GM06990 (cell line): ENCODE measurements around the gene PEX6.

ENCODE experiments used
- DNase-seq: peaks from one replicate; pipeline ENCODE4 v3.0.0-alpha.2; 2011; ENCODE audit not compliant: insufficient read length; ENCODE audit errors: extremely low read depth
- H3K27me3 ChIP-seq: replicated peaks from 2 replicates; pipeline ENCODE4 v1.6.0; 2011; ENCODE audit warnings: low read length; ENCODE audit not compliant: control insufficient read depth, insufficient read depth
- H3K36me3 ChIP-seq: 2 replicates; pipeline ENCODE4 v1.5.1; 2011; ENCODE audit warnings: low read length; ENCODE audit not compliant: control insufficient read depth, insufficient read depth
- H3K4me3 ChIP-seq: replicated peaks from 2 replicates; pipeline ENCODE4 v1.5.1; 2011; ENCODE audit warnings: low read depth, mild to moderate bottlenecking, control low read depth, low read length
- CTCF ChIP-seq: IDR thresholded peaks from 2 replicates; pipeline ENCODE4 v1.5.1; 2011; ENCODE audit warnings: low read length, control low read depth, mild to moderate bottlenecking, inconsistent platforms; ENCODE audit not compliant: insufficient read depth, poor library complexity, severe bottlenecking

The PEX6 gene

GRCh38 chr6:42936398-42936797 lies 42.6 kb downstream of the PEX6 start:
- Histone ChIP-seq H3K36me3 (peaks cover 49% of the 10 kb centered on the region), H3K27me3 (no peaks in the 10 kb centered on the region), H3K4me3 (no peak overlapping the region)
- no peak for DNase-seq
- no peak for TF ChIP-seq CTCF

DNA sequence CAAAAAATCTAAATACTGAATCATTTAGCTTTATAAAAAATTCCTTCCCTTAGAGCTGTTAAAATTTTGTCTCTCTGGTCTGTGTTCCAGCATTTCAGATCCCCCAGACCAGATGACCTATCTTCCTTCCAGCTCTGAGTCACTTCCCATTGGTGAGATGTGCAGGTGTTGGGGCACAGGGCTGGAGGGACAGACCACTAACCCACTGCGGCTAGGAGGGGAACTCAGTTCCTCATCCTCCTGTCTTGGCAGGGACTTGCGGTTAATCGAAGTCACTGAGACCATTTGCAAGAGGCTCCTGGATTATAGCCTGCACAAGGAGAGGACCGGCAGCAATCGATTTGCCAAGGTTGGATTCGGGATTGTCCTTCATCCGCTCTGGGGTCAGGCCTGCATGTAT lies 43.7 kb downstream of the PEX6 start:
- H3K4me3 ChIP-seq = no peak overlapping the region
- DNase-seq = no peak
- H3K27me3 ChIP-seq = no peaks in the 10 kb centered on the region
- no peak for TF ChIP-seq CTCF
- peaks cover 44% of the 10 kb centered on the region for H3K36me3 ChIP-seq

DNA sequence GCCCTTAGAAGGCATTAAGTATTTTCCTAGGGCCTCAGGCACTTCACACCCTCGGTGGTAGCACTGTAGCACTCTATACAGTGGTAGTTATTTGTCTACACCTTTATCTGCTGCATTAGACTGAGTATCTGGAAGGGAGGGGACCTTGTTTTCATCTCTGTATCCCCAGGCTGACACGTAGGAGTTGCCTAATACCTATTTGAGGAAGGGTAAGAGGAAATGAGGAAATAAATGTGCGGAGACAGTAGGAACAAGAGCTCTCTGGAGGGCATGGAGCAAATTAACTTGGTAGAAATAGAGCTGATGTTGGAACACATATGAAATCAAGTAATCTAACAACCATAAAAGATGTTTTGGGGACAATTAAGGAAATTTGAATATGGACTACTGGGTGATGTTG lies 45.8 kb downstream of the PEX6 start:
- H3K27me3 ChIP-seq = no peaks in the 10 kb centered on the region
- peak overlapping the region; percentile 92 for H3K4me3 ChIP-seq
- H3K36me3 ChIP-seq = peaks cover 25% of the 10 kb centered on the region
- no peak for TF ChIP-seq CTCF
- DNase-seq = no peak

- no peak for DNase-seq
- Histone ChIP-seq H3K4me3 (peak overlapping the region; percentile 92), H3K36me3 (peaks cover 18% of the 10 kb centered on the region), H3K27me3 (no peaks in the 10 kb centered on the region)
- TF ChIP-seq CTCF = no peak
Measured at GRCh38 chr6:42932412-42932811, 46.6 kb downstream of the PEX6 start.

GRCh38 chr6:42929821-42930360 lies 49.1 kb downstream of the PEX6 start:
- Histone ChIP-seq H3K36me3 (peaks cover 7% of the 10 kb centered on the region), H3K27me3 (no peaks in the 10 kb centered on the region), H3K4me3 (peak overlapping the region; percentile 92)
- peak; percentile 88 for DNase-seq
- no peak for TF ChIP-seq CTCF
